Measurements from ENCODE around the gene ZBED6. TPM values are rescaled to one million over a fixed set of nuclear protein-coding genes. Genes with fewer than 3 reads are reported as not detected.

ZBED6 gene
- total RNA-seq, 1 experiment from 2014 or later: 13.1 TPM

DNA sequence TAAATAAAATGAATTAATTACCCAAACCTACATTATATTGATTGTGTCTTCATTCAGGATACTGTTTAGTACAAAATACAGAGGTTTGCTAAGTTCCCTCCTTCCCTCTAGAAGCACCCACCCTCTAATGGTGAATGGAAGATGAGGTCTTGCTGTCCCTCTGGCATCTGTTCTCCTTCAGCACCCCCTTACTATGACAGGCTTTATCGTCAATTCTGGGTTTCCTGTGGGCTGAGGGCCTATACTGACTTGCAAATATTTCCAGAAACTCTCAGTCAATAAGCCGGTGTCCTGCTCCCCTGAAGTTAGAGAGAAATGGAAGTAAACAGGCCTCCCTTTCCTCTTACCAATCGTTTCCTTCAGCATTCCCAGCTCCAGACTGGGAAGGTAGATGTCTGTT is 17.3 kb upstream of the ZBED6 start:
- Histone ChIP-seq H3K79me2 (ENCODE audit: insufficient read depth, low read length) (no peaks in the 10 kb centered on the region), H3K4ac (ENCODE audit: low read depth, low read length) (no peak overlapping the region), H2BK15ac (ENCODE audit: low read depth, low read length) (no peak overlapping the region), H3K9me3 (ENCODE audit: control insufficient read depth, low read depth, low read length) (no peaks in the 10 kb centered on the region), H2BK120ac (ENCODE audit: low read depth, low read length, poor library complexity, severe bottlenecking) (no peak overlapping the region), H3K18ac (ENCODE audit: insufficient read length, low read depth, low read length) (no peak overlapping the region), H3K23me2 (ENCODE audit: insufficient read length, low read depth, low read length, poor library complexity, severe bottlenecking) (no peaks in the 10 kb centered on the region), H3K27me3 (ENCODE audit: insufficient read depth, low read length) (no peaks in the 10 kb centered on the region), H2BK12ac (ENCODE audit: insufficient read length, low read depth, low read length) (no peak overlapping the region), H3T11ph (ENCODE audit: low read length) (no peak overlapping the region), H3K4me2 (ENCODE audit: insufficient read depth, insufficient read length, low read length) (no peak overlapping the region), H3K4me1 (ENCODE audit: insufficient read depth, low read length) (no peaks in the 10 kb centered on the region; the same call in 1 of the 2 replicates), H3K23ac (ENCODE audit: insufficient read length, low read depth, low read length) (no peak overlapping the region), H4K20me1 (ENCODE audit: control insufficient read depth, insufficient read depth, insufficient read length) (no peaks in the 10 kb centered on the region), H2AK5ac (ENCODE audit: insufficient read length, low read length) (no peak overlapping the region), H3K14ac (ENCODE audit: insufficient read depth, low read length) (no peak overlapping the region), H2BK5ac (ENCODE audit: insufficient read length, low read length) (no peak overlapping the region), H2BK20ac (ENCODE audit: low read depth, low read length, poor library complexity, severe bottlenecking) (no peak overlapping the region), H3K56ac (ENCODE audit: insufficient read length, low read depth, low read length) (no peak overlapping the region), H2AFZ (ENCODE audit: low read length) (no peak overlapping the region), H3K79me1 (ENCODE audit: insufficient read depth, low read depth, low read length, poor library complexity, severe bottlenecking) (no peaks in the 10 kb centered on the region), H3K9ac (ENCODE audit: extremely low read depth, insufficient read length, low read length) (no peak overlapping the region), H4K8ac (replicated peaks; ENCODE audit: insufficient read length, low read depth, low read length) (no peak overlapping the region), H3K27ac (ENCODE audit: insufficient read length, low read depth, low read length) (no peak overlapping the region), H4K5ac (ENCODE audit: insufficient read length, low read depth, low read length) (no peak overlapping the region), H4K91ac (ENCODE audit: insufficient read length, low read depth, low read length) (no peak overlapping the region)
- no peak overlapping the region for H3K4me3 Mint-ChIP-seq
- no peaks in the 10 kb centered on the region; a peak in 1 of 5 replicates for H3K9me3 Mint-ChIP-seq
- TF ChIP-seq, protein P1, sequence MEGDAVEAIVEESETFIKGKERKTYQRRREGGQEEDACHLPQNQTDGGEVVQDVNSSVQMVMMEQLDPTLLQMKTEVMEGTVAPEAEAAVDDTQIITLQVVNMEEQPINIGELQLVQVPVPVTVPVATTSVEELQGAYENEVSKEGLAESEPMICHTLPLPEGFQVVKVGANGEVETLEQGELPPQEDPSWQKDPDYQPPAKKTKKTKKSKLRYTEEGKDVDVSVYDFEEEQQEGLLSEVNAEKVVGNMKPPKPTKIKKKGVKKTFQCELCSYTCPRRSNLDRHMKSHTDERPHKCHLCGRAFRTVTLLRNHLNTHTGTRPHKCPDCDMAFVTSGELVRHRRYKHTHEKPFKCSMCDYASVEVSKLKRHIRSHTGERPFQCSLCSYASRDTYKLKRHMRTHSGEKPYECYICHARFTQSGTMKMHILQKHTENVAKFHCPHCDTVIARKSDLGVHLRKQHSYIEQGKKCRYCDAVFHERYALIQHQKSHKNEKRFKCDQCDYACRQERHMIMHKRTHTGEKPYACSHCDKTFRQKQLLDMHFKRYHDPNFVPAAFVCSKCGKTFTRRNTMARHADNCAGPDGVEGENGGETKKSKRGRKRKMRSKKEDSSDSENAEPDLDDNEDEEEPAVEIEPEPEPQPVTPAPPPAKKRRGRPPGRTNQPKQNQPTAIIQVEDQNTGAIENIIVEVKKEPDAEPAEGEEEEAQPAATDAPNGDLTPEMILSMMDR (conservative IDR thresholded peaks at IDR 0.05): no peak
- peaks cover 0 to 10% of the 10 kb centered on the region in 2 experiments; a peak in 2 of 4 replicates for H3K4me1 Mint-ChIP-seq
- WGBS (ENCODE audit: extremely low coverage, insufficient read length, low lambda C conversion rate): no CpG with 5 or more reads among the region's 3 CpGs
- no peak for DNase-seq
- no peak overlapping the region for H3K27ac Mint-ChIP-seq
- no peaks in the 10 kb centered on the region for H3K36me3 Mint-ChIP-seq (ENCODE audit: insufficient read depth in 1 of 3, low read depth in 3 of 3)
- no peaks in the 10 kb centered on the region for H3K27me3 Mint-ChIP-seq (ENCODE audit: low read depth)

Measured in H9 (cell line).